K562 (cell line): ENCODE results near the gene LTB4R2. TPM values are rescaled to one million over a fixed set of nuclear protein-coding genes. Genes with fewer than 3 reads are reported as not detected.

Experiments
- ATAC-seq: fragments of 200-7000 bp; cut with Tn5 transposase; 3 replicates; pipeline ENCODE4 v1.9.1; 2020; ENCODE audit warnings: moderate library complexity
- BruUV-seq: library from RNA; stranded (reverse); fragments of 400-500 nt; replicated peaks from 2 replicates; lab custom pipeline; 2021; lab: Mats Ljungman, UMichigan
- CTCF ChIA-PET: fragments of 300-600 bp; formaldehyde crosslinking; extraction: SDS; loops from one replicate; lab custom pipeline; 2021; ENCODE audit warnings: low intra/inter-chr PET ratio; lab: Yijun Ruan, JAX
- POLR2A ChIA-PET: fragments of 300-600, 350-650 bp; sonication (Branson Sonifier 250); formaldehyde crosslinking; extraction: SDS; loops from one replicate; lab custom pipeline; 2021; ENCODE audit warnings: antibody characterized with exemption, inconsistent platforms; lab: Yijun Ruan, JAX
- DNase-seq, 4 experiments: peaks; one replicate each; pipeline versions ENCODE4 v3.0.0 to v3.0.0-alpha.2; 2011 to 2018; ENCODE audit warnings: low spot score in 3 of 4, mixed read lengths in 3 of 4; ENCODE audit errors: extremely low read depth in 1 of 4
- FAIRE-seq: peaks from 2 replicates; lab custom pipeline; 2011; peaks lifted over from hg19 to GRCh38; lab: Jason Lieb, UNC
- H2AFZ ChIP-seq: 2 replicates; pipeline ENCODE4 v1.6.0; 2011; ENCODE audit warnings: low read depth, low read length, control low read depth, inconsistent platforms
- H3K27ac ChIP-seq: fragments of 200-600 bp; 3 replicates; pipeline ENCODE4 v1.8.0; 2011; ENCODE audit warnings: low read depth, mild to moderate bottlenecking, control low read depth, inconsistent platforms, low read length, moderate library complexity, mixed read lengths; ENCODE audit errors: extremely low read depth
- H3K27me3 ChIP-seq, 2 experiments: fragments of 300-600 bp in 1 of 2; 2 replicates in 1 of 2; 3 replicates in 1 of 2; pipeline versions ENCODE4 v1.6.0 to v1.8.0; 2011; ENCODE audit warnings: inconsistent platforms in 2 of 2, low read length in 2 of 2, mild to moderate bottlenecking in 1 of 2, mixed read lengths in 1 of 2, moderate library complexity in 1 of 2; ENCODE audit not compliant: control insufficient read depth in 2 of 2, insufficient read depth in 2 of 2
- H3K36me3 ChIP-seq: fragments of 300-600 bp; 3 replicates; pipeline ENCODE4 v1.8.0; 2011; ENCODE audit warnings: mild to moderate bottlenecking, low read length, inconsistent platforms; ENCODE audit not compliant: control insufficient read depth, insufficient read depth
- H3K4me1 ChIP-seq, 2 experiments: fragments of 200-600 bp in 1 of 2; replicated peaks in 1 of 2; 2 replicates in 1 of 2; 3 replicates in 1 of 2; pipeline versions ENCODE4 v1.5.1 to v1.8.0; 2011; ENCODE audit warnings: inconsistent platforms in 2 of 2, low read length in 2 of 2, mild to moderate bottlenecking in 1 of 2, mixed read lengths in 1 of 2, moderate library complexity in 1 of 2; ENCODE audit not compliant: control insufficient read depth in 2 of 2, insufficient read depth in 2 of 2
- H3K4me2 ChIP-seq: 2 replicates; pipeline ENCODE4 v1.6.1; 2011; ENCODE audit warnings: low read length, control low read depth, inconsistent platforms, mixed read lengths; ENCODE audit not compliant: insufficient read depth
- H3K4me3 ChIP-seq: fragments of 200-600 bp; sonication (generic), shearing (Covaris generic); 2 replicates; pipeline ENCODE4 v1.5.1; 2016; ENCODE audit warnings: control low read depth, inconsistent platforms
- H3K79me2 ChIP-seq: fragments of 200-600 bp; 3 replicates; pipeline ENCODE4 v1.8.0; 2011; ENCODE audit warnings: low read length, inconsistent platforms; ENCODE audit not compliant: control insufficient read depth, insufficient read depth
- H3K9ac ChIP-seq, 2 experiments: 2 replicates each; pipeline versions ENCODE4 v1.6.0 to v1.6.1; 2011; ENCODE audit warnings: low read depth in 2 of 2, low read length in 2 of 2, control low read depth in 1 of 2, inconsistent platforms in 1 of 2, mild to moderate bottlenecking in 1 of 2, mixed read lengths in 1 of 2; ENCODE audit not compliant: insufficient read depth in 1 of 2
- H3K9me1 ChIP-seq: one replicate; pipeline ENCODE4 v1.6.0; 2011; ENCODE audit warnings: inconsistent platforms, mild to moderate bottlenecking, low read length, moderate library complexity; ENCODE audit not compliant: control insufficient read depth, insufficient read depth
- H3K9me3 ChIP-seq: replicated peaks from 2 replicates; pipeline ENCODE4 v1.5.1; 2011; ENCODE audit warnings: low read depth, low read length, inconsistent platforms; ENCODE audit not compliant: control insufficient read depth, insufficient read depth
- H4K20me1 ChIP-seq: replicated peaks from 2 replicates; pipeline ENCODE4 v1.6.1; 2011; ENCODE audit warnings: low read length, inconsistent platforms, mixed read lengths; ENCODE audit not compliant: control insufficient read depth, insufficient read depth
- EZH2 ChIP-seq: IDR thresholded peaks from 2 replicates; pipeline ENCODE4 v1.6.1; 2012; ENCODE audit warnings: low read depth, mild to moderate bottlenecking, inconsistent platforms, low read length, borderline replicate concordance
- NCOA2 ChIP-seq, 2 experiments: fragments of 450-650 bp; IDR thresholded peaks; 2 replicates each; pipeline ENCODE4 v1.6.1; 2018; ENCODE audit warnings: mild to moderate bottlenecking in 2 of 2, moderate library complexity in 1 of 2; ENCODE audit not compliant: partially characterized antibody in 2 of 2
- STAT5B ChIP-seq: fragments of 250-450 bp; sonication (Bioruptor Pico); IDR thresholded peaks from 2 replicates; pipeline ENCODE4 v1.8.0; 2021; ENCODE audit warnings: mild to moderate bottlenecking, inconsistent platforms
- TARDBP ChIP-seq: fragments of 450-650 bp; IDR thresholded peaks from 2 replicates; pipeline ENCODE4 v1.6.1; 2016
- ZNF12 ChIP-seq: sonication (generic); formaldehyde crosslinking; IDR thresholded peaks from 2 replicates; pipeline ENCODE4 v1.4.0; 2020; ENCODE audit warnings: mild to moderate bottlenecking, missing genetic modification reagents
- WGBS: fragments of 100-300 bp; shearing (Covaris generic); methylation state at CpG from one replicate; pipeline ENCODE4 v1.1.6; 2016; ENCODE audit warnings: low coverage, mixed read lengths; ENCODE audit not compliant: insufficient coverage; ENCODE audit errors: missing lambda C conversion rate; 5-methylcytosine and 5-hydroxymethylcytosine counted together
- in situ Hi-C: fragments of 300-500 bp; cut with MboI; formaldehyde crosslinking; loops from 4 replicates; pipeline ENCODE4 v1.15.0; 2018; ENCODE audit warnings: inconsistent platforms, mixed read lengths
- intact Hi-C: fragments of 100-400 bp; cut with micrococcal nuclease; formaldehyde crosslinking; loops from 2 replicates; pipeline ENCODE4 v1.14.2; 2022
- polyA plus RNA-seq, 8 experiments: library from polyadenylated mRNA; depleted of rRNA in 4 of 8; stranded (reverse) in 5 of 8; unstranded in 3 of 8; fragments of >200 nt; fragmentation: Nextera tagmentation in 2 of 8; fragmentation: Illumina TruSeq in 1 of 8; extraction: Ambion mirVana in 2 of 8; extraction: Trizol in 1 of 8; gene quantifications; 2 replicates each; pipeline versions ENCODE4 v1.2.1 to v1.2.3, GENCODE V29; 2011 to 2014; ENCODE audit warnings: inconsistent platforms in 1 of 8, missing spikeins in 1 of 8
- total RNA-seq, 7 experiments: library from RNA; depleted of rRNA in 6 of 7; stranded (reverse); fragments of >200 nt in 6 of 7; fragmentation: Illumina TruSeq in 2 of 7; extraction: Trizol in 2 of 7; gene quantifications; 2 replicates each; pipeline versions ENCODE4 v1.2.1 to v1.2.3, GENCODE V29; 2011 to 2021; ENCODE audit warnings: low replicate concordance in 1 of 7
- TF ChIP-seq, protein P1 (sequence below): IDR thresholded peaks from 3 replicates; pipeline ENCODE4 v1.6.1; 2011; ENCODE audit warnings: borderline replicate concordance, mild to moderate bottlenecking; ENCODE audit not compliant: insufficient read length, insufficient read depth
- TF ChIP-seq, protein P2 (sequence below): sonication (generic); formaldehyde crosslinking; IDR thresholded peaks from 2 replicates; pipeline ENCODE4 v1.8.0; 2022; ENCODE audit warnings: mild to moderate bottlenecking, missing genetic modification reagents
- TF ChIP-seq, protein P3 (sequence below), 2 experiments: IDR thresholded peaks in 1 of 2; conservative IDR thresholded peaks in 1 of 2; 2 replicates each; pipeline ENCODE4 v1.6.1; 2016; ENCODE audit warnings: low read depth in 2 of 2, mild to moderate bottlenecking in 1 of 2, missing compliant biosample characterization in 1 of 2, missing genetic modification characterization in 1 of 2, moderate library complexity in 1 of 2

Gene LTB4R2
- total and polyA plus RNA-seq, 9 of the 15 experiments (the other 6 are each of a cell fraction or from before 2014, with no cell fraction given): 0.03 to 11.6 (median 2.8) TPM; not detected in 1

DNA sequence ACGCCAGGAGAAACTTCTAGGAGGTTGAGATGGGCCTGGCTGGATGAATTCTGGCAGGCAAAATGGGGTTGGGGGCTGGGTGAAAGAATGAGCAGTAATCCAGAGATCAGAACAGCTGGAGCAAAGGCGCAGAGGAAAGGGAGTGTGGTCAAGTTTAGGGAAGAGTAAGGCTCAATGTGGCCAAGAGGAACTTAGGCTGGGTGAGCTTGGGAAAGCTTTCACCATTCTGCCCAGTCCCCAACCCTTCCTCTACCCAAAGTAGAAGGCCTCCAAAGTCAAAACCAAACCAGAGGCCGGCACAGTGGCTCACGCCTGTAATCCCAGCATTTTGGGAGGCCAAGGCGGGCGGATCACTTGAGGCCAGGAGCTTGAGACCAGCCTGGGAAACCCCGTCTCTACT, 28.3 kb upstream of the LTB4R2 start (continued):
- TF ChIP-seq, protein P1, sequence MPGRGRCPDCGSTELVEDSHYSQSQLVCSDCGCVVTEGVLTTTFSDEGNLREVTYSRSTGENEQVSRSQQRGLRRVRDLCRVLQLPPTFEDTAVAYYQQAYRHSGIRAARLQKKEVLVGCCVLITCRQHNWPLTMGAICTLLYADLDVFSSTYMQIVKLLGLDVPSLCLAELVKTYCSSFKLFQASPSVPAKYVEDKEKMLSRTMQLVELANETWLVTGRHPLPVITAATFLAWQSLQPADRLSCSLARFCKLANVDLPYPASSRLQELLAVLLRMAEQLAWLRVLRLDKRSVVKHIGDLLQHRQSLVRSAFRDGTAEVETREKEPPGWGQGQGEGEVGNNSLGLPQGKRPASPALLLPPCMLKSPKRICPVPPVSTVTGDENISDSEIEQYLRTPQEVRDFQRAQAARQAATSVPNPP: no peak
- TF ChIP-seq, protein P2, sequence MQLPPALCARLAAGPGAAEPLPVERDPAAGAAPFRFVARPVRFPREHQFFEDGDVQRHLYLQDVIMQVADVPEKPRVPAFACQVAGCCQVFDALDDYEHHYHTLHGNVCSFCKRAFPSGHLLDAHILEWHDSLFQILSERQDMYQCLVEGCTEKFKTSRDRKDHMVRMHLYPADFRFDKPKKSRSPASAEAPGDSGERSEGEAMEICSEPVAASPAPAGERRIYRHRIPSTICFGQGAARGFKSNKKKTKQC (CRISPR knock-in tag): no peak
- TF ChIP-seq, protein P3, sequence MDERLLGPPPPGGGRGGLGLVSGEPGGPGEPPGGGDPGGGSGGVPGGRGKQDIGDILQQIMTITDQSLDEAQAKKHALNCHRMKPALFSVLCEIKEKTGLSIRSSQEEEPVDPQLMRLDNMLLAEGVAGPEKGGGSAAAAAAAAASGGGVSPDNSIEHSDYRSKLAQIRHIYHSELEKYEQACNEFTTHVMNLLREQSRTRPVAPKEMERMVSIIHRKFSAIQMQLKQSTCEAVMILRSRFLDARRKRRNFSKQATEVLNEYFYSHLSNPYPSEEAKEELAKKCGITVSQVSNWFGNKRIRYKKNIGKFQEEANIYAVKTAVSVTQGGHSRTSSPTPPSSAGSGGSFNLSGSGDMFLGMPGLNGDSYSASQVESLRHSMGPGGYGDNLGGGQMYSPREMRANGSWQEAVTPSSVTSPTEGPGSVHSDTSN (CRISPR knock-in tag; IDR thresholded peaks at IDR 0.05; ENCODE audit: low read depth): no peak
- TF ChIP-seq, protein P3 (tag; conservative IDR thresholded peaks at IDR 0.05; ENCODE audit: low read depth): no peak
- no peak for TF ChIP-seq EZH2
- TF ChIP-seq ZNF12 (CRISPR knock-in tag): no peak

DNA sequence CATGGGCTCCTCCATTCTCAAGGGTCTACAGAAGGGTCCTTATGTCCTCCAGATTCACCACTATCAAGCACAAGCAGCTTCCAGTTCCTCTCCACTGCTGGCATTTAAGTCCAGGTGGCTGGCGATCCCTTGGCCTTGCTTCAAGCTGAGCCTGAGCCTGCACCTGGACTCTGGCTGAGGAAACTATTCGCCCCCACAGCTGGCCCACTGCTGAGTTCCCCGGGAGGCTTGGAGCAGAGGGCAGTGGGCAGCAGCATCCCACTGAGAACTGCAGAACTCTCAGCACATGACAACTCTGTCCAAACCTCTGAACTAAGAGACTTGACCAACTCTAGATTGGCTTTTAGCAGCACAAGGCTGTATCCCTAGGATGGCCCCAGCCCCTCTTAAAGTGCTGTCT, 27.2 kb upstream of the LTB4R2 start:
- Histone ChIP-seq H2AFZ (no peak overlapping the region), H3K27me3 (no peaks in the 10 kb centered on the region), H3K4me2 (no peak overlapping the region), H4K20me1 (no peaks in the 10 kb centered on the region), H3K9me3 (no peaks in the 10 kb centered on the region), H3K27ac (no peak overlapping the region), H3K4me3 (no peak overlapping the region), H3K79me2 (no peaks in the 10 kb centered on the region), H3K9ac (no peak overlapping the region), H3K4me1 (peaks cover 0 to 3% of the 10 kb centered on the region in 2 experiments; a peak in 2 of 5 replicates), H3K36me3 (no peaks in the 10 kb centered on the region), H3K9me1 (no peaks in the 10 kb centered on the region)
- intact Hi-C loops: no loop called here
- WGBS: 31% methylated on average over 2 of the region's 3 CpGs
- ATAC-seq (no peak), DNase-seq (no peak), FAIRE-seq (no peak)
- no TSS peak for BruUV-seq
- CTCF ChIA-PET: no interaction called here
- POLR2A ChIA-PET: interaction anchor here (1.7 kb wide), 1 partner anchor 10 kb away, joined by 5 read pairs; no protein-coding TSS in a partner anchor
- in situ Hi-C loops: no loop called here
- TF ChIP-seq STAT5B (no peak), NCOA2 (IDR thresholded peaks at IDR 0.05; ENCODE audit: partially characterized antibody in 2 of 2) (no peak), TARDBP (no peak)
